ENCODE measurements around the gene IL17RA.

IL17RA gene

DNA sequence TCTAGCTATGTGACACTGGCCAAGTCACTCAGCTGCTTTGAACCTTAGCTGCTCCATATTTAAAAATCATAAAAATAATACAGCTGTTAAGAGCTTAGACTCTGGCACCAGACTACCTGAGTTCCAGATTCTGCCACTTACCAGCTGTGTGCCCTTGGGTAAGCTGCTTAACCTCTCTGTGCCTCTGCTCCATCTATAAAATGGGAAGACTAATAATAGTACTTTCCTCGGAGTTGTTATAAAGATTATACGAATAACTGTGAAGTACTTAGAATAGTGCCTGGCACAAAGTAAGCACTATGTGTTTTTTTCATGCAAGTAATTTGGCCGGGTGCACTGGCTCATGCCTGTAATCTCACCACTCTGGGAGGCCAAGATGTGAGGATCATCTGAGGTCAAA lies 72.9 kb downstream of the IL17RA start:
- no peak for DNase-seq (ENCODE audit: low read depth in 2 of 2)

DNA sequence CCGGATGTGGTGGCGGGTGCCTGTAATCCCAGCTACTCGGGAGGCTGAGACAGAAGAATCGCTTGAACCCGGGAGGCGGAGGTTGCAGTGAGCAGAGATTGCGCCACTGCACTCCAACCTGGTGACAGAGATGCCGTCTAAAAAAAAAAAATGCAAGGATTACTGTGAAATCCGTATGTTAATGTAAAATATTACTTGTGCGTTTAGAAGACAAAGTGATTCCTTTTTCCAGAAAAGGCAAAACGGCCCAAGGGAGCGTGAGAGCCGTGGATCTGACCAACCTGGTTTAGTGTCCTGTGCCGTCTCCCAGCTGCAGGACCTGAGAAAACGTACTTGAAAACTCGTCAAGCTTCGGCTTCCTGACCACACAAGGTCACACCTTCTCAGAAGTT lies 73.4 kb downstream of the IL17RA start:
- DNase-seq (ENCODE audit: low read depth in 2 of 2): no peak

DNA sequence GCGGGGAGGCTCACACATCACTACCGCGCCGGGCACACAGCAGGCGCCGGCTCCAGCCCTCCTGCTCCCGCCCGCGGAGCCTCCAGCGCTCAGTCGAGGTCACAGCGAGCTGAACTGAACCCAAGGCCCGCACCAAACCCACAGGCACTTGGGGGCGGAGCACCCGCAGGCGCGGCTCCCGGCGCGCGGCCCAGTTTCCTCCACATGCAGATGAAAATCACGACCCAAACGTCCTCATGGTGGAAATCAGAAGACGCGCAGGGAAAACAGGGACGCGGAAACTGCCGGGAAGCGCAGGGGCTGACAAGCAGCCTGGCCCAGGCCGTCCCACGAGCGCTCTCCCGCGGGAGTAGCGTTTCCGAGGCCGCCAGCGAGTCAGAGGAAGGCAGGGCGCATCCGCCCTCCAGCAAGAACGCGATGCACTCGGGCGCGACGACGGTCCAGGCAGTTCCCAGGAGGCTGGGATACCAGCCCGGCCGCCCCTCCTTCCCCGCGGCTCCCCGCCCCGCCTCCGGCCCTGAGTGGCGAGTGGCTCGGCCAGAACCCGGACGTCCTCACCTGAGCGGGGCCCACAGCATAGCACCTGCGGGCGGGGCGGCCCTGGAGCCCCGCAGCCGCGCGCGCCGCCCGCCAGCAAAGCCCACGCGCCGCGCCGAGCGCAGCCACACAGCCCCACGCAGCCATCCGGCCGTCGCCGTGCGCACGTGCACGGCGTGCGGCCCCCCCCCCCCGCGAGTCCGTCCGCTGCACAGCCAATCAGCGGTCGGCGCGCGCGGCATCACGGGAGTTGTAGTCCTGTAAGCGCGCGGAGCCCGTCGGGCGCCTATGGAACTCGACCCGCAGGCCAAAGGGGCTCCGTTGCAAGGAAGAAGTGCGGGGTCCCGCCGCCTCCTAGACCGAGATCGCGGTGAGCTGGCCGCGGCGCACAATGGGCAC lies 74.0 kb downstream of the IL17RA start, which contains the start of gene HDHD5:
Gene HDHD5 (minus strand): TSS at position 710 of the 936 bp plus-strand sequence. CDS start 26 bp downstream, at position 684.
- peak; percentile 79 to 81 for DNase-seq (ENCODE audit: low read depth in 2 of 2)

DNA sequence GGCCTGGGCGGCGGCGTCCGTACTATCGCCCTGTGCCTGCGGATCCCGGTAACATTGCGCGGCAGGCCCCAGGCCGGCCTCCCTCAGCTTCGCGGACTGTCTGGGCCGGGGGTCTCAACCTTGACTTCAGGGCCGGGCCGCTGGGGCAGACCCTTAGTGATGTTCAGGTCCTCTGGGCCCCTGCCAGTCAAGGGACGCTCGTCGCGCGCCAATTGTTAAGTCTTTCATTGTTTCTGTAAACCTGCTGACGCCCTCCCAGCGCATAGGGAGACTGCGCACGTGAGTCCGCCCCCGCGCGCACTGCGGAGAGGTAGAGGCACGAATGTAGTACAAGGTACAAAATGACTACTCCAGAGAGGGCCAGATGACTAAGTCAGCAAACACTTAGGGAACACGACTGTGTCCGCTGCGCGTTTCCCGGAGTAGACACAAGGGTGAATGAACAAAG lies 74.7 kb downstream of the IL17RA start:
- DNase-seq (ENCODE audit: low read depth in 2 of 2): no peak

DNA sequence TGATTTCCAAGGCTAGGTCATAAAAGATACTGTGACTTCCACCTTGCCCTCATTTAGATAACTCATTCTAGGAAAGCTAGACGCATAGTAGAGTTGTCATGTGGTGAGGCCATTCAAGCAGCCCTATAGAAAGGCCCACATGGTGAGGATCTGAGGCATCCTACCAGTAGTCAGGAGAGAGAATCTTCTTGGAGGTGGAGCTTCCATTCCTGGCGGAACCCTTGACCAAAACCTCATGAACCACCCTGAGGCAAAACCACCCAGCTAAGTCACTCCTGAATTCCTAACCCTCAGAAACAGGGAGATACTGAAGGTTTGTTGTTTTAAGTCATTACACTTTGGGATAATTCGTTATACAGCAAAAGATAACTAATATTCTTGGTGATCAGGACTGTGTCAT lies 77.2 kb downstream of the IL17RA start:
- no peak for DNase-seq (ENCODE audit: low read depth in 2 of 2)

DNA sequence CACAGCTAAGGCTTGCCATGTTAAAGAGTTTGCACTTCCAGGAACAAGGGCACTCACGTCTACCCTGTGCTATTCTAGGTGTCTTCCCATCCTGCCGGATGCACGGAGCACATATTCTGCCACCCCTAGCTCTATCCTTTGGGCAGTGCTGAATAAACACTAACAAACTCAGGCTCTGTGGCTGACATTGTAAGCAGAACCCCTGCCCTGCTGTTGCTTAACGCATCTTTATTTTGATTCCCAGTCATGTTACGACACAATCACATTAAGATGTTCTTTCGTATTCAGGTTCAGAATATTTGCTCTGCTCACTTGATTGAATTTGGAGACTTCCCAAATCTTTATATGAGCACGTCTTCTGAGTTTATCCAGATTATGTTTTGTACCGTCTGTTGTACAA lies 77.9 kb downstream of the IL17RA start:
- no peak for DNase-seq (ENCODE audit: low read depth in 2 of 2)

DNA sequence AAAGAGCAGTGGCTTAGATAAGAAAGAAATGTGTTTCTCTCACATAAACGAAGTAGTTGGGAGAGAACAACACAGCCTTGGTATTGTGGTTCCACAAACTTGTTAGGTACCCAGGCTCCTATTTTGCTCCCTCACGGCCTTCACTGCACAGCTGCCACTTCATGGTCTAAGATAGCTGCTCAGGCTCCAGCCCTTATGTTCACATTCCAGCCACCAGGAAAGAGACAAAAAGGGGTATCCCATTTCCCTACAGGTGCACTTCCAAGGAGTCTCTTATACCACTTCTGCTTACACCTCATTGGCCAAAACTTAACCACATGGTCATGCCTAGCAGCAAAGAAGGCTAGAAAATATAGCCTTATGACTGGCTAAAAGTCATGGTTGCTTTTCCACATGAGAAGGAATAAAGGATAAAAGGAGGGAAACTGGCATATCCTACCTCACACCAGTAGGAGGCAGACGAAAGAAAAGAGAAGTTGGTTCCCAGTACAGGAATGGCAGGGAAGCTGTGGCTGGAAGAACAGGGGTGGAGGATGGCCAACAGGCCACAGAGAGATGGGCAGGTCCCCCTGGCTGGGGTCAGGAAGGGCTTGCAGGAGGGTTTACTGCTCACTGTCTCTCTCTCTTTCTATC lies 79.7 kb downstream of the IL17RA start:
- no peak for DNase-seq (ENCODE audit: low read depth in 2 of 2)
